NCI-H2227 treated with DMSO at 0.1 percent for 48 hours (cell line): ENCODE data around the gene SIK3.
A peak's percentile ranks its signal among the peaks of the same experiment; 100 is the strongest.
"Not testable (repeated sequence)": the region's sequence is repeated elsewhere in the genome, so short reads cannot be mapped to it uniquely, and the experiment has no call there.

ENCODE experiments used
- DNase-seq: peaks from one replicate; lab custom pipeline; 2025; lab: John Stamatoyannopoulos, UW

The SIK3 gene

DNA sequence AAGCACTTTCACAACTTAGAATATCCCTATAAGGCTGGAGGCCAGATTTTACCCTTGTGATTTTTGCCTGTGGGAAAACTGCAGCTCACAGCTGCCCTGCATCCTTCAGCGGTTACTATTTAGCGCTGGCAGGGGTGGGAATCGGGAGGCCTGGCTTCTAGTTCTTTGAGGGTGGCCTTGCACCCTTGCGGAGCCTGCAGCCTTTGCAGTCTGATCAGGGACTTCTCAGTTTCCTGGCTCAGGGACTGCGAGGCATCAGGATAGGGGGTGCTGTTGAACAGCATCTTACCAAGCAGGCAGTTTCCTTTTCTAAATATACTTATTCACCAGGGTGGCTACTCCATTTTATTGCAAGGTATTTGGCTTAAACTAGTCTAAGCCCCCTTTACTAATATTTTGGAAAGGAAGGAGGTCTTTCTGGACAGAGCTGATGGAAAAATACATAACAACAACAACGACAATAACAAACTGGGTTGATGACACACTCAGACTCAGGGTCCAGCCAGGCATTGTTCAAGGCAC is 257.9 kb downstream of the SIK3 start:
- DNase-seq: no peak

DNA sequence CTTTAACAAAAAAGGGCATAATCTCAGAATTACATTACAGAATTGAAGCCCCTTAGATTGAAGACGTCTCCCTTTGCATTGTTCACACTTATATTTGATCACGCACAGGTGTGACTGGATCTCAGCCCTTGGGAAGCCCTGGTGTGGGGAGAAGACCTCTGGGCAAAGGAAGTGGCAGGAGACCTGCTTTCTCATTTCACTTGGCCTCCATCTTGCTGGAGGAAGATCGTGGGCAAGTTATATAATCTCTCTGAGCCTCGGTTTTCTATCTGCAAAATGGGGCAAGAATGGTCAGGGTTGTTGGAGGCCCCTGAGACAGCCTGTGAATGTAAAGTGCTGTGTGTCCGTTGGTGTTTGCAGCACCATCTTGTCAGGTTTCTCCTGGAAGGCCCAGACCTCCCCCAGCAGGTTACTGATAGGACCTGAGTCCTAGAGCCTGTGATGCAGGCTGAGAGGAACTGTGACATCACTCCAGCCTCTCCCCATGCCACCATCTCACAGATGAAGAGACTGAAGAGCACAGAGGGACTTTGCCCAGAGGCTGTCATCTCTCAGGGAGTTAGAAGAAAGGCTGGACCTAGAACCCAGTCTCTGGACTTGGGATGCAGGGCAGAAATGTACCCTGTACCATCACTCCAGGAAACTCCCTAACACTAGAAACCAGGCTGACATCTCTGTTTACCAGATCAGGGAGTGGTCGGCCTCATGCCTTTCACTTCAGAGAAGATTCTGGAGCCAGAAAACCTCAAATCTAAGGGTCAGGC is 259.7 kb downstream of the SIK3 start:
- DNase-seq: no peak

DNA sequence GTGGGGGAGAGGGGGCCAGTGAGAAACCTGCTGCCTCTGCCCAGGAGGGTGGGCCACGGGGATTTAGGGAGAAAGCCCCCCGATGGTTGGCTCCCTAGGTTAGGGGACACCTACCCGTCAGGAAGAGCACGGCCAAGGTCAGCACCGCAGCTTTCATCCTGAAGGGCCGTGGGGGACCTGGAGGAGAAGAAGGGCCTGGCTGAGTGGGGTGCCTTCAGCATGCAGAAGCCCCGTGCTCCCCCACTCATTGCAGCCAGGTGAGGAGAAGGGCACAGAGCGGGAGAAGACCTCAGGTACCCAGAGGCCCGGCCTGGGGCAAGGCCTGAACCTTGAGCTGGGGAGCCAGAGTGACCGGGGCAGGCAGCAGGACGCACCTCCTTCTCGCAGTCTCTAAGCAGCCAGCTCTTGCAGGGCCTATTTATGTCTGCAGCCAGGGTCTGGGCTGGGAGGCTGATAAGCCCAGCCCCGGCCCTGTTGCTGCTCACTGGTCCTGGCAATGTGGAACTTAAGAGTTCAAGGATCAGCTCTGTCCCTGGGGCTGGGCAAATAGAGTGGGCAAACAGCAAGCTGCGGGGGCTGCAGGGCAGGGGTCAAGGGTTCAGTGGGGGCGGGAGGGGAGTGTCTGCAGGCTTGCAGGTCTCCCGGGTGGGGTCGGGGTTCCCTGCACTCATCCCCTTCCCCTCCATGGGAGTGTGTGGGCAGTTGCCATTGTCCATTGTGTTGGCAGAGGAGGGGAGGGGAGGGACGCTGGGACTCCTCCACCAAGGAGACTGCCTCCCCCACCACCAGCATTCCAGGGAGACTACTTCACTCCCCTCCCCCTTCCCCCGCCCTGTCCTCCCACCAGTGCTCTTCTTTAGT is 260.8 kb downstream of the SIK3 start, which contains the start of gene APOA1:
Gene APOA1 (minus strand): TSS at position 392 of the 861 bp plus-strand sequence. CDS start 235 bp downstream, at position 157.
- no peak for DNase-seq

DNA sequence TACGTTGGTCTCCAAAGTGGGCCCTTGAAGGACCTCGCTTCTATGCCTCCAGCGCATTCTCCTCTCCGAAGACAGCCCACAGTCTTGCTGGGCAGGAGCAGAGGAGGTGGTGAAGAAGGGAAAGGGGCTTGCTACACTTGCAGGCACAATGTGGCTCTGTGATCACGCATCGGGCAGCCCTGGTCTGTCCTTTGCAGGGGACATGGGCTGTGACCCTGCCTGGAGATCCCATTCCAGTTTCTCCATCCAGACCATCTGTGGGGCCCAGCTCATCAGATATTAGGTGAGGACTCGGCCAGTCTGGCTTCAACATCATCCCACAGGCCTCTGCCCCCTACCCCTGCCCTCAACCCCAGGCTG is 261.6 kb downstream of the SIK3 start:
- no peak for DNase-seq

DNA sequence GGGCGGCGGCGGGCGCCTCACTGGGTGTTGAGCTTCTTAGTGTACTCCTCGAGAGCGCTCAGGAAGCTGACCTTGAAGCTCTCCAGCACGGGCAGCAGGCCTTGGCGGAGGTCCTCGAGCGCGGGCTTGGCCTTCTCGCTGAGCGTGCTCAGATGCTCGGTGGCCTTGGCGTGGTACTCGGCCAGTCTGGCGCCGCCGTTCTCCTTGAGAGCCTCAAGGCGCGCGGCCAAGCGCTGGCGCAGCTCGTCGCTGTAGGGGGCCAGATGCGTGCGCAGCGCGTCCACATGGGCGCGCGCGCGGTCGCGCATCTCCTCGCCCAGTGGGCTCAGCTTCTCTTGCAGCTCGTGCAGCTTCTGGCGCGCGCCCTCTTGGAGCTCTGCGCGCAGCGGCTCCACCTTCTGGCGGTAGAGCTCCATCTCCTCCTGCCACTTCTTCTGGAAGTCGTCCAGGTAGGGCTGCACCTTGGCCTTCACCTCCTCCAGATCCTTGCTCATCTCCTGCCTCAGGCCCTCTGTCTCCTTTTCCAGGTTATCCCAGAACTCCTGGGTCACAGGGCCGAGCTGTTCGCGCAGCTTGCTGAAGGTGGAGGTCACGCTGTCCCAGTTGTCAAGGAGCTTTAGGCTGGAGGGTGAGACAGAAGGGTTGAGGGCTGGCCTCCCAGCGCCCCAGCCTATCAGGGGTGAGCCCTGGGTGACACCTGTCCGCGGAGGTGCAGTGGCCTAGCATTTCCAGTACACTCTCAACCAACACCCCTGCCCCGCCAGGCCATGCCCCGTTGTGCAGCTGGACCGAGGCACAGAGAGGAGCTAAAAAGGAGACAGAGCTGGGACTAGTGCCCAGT is 262.2 kb downstream of the SIK3 start:
- DNase-seq: peak; percentile 83

DNA sequence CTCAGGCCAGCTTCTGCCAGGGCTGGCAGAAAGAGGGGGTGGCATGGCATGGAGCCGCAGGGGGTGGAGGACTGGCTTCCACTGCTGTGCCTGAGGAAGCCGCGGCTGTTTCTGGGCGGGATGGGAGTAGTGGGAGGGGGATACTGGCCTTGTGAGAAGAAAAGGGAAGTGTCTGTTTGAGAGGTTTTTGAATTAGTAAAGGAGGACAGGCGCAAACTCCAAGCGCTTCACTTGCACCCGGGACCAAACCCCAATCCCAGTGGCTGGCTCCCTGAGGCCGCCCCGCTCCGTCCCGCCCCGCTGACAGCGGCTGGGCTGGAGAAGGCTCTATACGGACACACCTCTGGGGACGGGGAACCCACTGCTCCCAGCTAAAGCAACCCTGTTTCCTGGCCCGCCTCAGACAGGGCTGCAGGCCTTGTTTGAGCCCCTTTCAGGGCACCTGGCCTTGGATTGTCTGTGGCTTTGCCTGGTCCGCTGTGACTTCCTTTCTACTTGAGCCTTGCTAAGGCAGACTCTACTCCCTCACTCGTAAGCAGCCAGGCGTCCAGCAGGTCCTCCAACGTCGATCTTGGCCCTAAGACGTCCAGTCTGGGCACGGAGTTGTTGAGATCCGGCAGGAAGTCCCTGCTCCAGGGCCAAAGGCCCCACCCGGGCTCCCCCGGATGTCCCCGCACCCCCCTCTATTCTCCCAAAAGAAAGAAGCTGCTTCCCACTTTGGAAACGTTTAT is 263.0 kb downstream of the SIK3 start:
- DNase-seq: no peak

DNA sequence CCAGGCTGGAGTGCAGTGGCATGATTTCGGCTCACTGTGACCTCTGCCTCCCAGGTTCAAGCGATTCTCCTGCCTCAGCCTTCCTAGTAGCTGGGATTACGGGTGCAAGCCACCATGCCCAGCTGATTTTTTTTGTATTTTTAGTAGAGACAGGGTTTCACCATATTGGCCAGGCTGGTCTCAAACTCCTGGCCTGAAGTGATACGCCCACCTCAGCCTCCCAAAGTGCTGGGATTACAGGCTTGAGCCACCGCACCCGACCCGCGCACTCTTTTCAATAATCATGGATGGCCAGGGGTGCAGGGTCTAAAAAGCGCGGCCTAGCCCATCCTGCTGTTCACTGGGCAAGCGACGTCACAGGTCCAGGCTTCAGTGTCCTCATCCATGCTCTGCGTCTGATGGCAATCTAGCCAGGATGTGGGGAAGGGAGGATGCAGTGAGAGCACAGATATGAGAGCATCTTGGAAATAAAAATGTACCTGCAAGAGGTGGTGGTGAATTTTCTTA is 263.6 kb downstream of the SIK3 start:
- not testable (repeated sequence) for DNase-seq

DNA sequence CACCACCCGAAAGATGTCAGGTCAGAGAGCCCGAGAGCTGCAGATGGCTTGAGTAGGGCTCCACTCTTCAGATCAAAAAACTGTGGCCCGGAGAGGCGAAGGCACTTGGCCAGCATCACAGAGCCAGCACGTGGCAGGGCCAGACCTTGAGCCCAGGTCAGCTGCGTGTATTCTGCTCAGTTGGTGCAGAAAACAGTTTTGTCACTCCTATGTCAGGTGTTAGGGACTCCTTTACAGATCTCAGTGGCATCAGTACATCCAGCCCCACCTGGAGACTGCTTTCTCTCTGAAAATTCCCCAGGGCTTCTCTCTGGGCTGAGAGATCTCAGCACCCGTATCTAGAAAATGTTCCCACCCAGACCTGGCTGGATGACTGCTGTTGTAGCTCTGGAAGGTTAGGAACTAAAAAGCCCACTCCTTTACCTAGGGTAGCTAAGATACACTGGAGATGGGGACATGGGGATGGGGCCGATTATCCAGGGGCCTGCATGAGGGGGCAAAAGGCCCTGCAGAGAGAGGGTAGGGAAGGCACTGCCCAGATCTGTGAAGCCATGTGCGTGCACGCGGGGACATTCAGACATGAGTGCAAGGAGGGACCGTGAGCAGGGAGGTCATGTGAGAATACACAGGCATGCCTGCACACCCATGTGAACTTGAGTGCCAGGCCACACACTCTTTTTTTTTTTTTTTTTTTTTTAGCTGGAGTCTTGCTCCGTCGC is 264.3 kb downstream of the SIK3 start:
- no peak for DNase-seq

DNA sequence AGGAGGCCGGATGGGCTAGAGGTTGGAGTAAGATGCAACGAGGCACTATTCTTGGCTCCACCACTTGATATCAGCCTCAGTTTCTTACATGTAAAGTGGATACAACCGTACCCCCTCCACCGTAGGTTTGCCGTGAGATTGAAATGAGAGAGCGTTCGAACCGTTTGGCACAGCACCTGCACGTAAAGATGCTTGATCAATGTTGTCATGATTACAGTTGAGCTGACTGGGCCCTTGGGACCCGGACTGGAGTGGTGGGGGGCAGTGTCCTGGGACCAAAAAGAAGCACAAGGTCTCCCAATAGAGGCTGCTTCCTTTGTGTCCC is 264.8 kb downstream of the SIK3 start:
- DNase-seq: no peak

DNA sequence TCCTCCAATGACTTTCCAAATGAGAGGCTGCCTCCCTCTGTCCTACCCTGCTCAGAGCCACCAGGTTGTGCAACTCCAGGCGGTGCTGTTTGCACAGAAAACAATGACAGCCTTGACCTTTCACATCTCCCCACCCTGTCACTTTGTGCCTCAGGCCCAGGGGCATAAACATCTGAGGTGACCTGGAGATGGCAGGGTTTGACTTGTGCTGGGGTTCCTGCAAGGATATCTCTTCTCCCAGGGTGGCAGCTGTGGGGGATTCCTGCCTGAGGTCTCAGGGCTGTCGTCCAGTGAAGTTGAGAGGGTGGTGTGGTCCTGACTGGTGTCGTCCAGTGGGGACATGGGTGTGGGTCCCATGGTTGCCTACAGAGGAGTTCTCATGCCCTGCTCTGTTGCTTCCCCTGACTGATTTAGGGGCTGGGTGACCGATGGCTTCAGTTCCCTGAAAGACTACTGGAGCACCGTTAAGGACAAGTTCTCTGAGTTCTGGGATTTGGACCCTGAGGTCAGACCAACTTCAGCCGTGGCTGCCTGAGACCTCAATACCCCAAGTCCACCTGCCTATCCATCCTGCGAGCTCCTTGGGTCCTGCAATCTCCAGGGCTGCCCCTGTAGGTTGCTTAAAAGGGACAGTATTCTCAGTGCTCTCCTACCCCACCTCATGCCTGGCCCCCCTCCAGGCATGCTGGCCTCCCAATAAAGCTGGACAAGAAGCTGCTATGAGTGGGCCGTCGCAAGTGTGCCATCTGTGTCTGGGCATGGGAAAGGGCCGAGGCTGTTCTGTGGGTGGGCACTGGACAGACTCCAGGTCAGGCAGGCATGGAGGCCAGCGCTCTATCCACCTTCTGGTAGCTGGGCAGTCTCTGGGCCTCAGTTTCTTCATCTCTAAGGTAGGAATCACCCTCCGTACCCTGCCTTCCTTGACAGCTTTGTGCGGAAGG is 265.6 kb downstream of the SIK3 start:
- no peak for DNase-seq

DNA sequence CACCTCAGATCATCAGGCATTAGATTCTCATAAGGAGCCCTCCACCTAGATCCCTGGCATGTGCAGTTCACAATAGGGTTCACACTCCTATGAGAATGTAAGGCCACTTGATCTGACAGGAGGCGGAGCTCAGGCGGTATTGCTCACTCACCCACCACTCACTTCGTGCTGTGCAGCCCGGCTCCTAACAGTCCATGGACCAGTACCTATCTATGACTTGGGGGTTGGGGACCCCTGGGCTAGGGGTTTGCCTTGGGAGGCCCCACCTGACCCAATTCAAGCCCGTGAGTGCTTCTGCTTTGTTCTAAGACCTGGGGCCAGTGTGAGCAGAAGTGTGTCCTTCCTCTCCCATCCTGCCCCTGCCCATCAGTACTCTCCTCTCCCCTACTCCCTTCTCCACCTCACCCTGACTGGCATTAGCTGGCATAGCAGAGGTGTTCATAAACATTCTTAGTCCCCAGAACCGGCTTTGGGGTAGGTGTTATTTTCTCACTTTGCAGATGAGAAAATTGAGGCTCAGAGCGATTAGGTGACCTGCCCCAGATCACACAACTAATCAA is 266.4 kb downstream of the SIK3 start:
- no peak for DNase-seq

DNA sequence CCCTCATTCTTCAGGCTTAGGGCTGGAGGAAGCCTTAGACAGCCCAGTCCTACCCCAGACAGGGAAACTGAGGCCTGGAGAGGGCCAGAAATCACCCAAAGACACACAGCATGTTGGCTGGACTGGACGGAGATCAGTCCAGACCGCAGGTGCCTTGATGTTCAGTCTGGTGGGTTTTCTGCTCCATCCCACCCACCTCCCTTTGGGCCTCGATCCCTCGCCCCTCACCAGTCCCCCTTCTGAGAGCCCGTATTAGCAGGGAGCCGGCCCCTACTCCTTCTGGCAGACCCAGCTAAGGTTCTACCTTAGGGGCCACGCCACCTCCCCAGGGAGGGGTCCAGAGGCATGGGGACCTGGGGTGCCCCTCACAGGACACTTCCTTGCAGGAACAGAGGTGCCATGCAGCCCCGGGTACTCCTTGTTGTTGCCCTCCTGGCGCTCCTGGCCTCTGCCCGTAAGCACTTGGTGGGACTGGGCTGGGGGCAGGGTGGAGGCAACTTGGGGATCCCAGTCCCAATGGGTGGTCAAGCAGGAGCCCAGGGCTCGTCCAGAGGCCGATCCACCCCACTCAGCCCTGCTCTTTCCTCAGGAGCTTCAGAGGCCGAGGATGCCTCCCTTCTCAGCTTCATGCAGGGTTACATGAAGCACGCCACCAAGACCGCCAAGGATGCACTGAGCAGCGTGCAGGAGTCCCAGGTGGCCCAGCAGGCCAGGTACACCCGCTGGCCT is 267.9 kb downstream of the SIK3 start:
- DNase-seq: no peak

DNA sequence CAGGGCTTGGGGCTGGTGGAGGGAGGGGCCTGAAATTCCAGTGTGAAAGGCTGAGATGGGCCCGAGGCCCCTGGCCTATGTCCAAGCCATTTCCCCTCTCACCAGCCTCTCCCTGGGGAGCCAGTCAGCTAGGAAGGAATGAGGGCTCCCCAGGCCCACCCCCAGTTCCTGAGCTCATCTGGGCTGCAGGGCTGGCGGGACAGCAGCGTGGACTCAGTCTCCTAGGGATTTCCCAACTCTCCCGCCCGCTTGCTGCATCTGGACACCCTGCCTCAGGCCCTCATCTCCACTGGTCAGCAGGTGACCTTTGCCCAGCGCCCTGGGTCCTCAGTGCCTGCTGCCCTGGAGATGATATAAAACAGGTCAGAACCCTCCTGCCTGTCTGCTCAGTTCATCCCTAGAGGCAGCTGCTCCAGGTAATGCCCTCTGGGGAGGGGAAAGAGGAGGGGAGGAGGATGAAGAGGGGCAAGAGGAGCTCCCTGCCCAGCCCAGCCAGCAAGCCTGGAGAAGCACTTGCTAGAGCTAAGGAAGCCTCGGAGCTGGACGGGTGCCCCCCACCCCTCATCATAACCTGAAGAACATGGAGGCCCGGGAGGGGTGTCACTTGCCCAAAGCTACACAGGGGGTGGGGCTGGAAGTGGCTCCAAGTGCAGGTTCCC is 268.6 kb downstream of the SIK3 start, which contains the start of gene APOC3:
Gene APOC3 (plus strand): TSS at position 383 of the 659 bp plus-strand sequence. CDS start 676 bp downstream, outside the sequence.
- no peak for DNase-seq

DNA sequence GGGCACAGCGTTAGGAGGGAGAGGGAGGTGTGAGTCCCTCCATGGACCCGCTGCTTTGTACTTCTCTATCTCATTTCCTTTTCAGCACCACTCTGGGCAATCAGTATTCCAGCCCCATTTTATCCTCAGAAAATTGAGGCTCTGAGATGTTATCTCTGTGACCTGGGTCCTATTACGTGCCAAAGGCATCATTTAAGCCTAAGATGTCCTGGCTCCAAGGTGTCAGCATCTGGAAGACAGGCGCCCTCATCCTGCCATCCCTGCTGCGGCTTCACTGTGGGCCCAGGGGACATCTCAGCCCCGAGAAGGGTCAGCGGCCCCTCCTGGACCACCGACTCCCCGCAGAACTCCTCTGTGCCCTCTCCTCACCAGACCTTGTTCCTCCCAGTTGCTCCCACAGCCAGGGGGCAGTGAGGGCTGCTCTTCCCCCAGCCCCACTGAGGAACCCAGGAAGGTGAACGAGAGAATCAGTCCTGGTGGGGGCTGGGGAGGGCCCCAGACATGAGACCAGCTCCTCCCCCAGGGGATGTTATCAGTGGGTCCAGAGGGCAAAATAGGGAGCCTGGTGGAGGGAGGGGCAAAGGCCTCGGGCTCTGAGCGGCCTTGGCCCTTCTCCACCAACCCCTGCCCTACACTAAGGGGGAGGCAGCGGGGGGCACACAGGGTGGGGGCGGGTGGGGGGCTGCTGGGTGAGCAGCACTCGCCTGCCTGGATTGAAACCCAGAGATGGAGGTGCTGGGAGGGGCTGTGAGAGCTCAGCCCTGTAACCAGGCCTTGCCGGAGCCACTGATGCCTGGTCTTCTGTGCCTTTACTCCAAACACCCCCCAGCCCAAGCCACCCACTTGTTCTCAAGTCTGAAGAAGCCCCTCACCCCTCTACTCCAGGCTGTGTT is 269.4 kb downstream of the SIK3 start:
- no peak for DNase-seq

DNA sequence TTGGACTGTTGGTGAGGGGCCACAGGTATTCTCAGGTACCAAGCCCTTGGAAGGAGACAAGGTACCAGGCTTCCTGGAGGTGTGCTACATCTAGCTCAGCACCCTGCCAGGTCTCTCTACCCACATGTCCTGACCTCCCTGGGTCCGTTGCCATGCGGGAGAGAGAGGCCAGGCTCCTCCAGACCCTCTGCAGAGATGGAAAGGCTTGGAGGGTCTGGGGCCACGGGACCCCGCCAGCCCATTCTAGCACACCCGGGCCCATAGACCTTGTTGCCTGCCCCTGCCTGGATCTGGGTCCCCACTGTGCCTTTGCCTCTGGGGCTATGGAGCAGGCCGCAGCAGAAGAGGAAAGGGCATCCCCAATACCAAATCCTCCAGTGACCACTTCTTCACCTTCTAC is 270.8 kb downstream of the SIK3 start:
- DNase-seq: no peak

DNA sequence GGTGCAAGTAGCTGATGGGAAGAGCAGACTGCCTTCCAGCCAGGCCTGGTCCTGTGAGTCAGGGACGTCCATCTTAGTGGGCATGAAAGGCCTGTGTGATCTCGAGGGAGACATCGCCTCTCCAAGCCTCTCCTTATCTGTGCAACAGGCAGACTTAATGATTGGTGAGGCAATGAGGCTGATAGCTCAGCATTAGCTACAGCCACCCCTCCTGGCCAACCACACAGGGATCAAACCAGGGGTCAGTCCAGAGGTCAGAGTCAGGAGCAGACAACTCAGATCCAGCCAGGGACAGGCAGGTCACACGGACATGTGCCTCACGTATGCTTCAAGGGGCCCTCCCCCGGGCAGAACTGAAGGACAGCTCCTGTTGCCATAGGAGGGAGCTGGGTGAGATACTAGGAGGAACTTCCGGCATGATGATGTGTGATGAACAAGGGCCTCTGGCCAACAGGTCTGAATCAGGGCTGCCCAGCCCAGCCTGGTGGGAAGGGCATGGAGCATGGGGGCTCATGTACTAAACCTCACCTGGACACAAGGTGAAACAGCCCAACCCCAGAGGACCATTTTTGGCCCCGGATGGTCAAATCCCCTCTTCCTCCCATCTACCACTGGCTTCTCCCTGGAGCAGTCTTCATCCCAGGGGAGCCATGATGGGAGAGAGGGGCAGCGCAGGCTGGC is 271.3 kb downstream of the SIK3 start:
- no peak for DNase-seq
